Measurements from ENCODE around the gene BANP. TPM values are rescaled to one million over a fixed set of nuclear protein-coding genes. Genes with fewer than 3 reads are reported as not detected.
"Not testable (repeated sequence)": the region's sequence is repeated elsewhere in the genome, so short reads cannot be mapped to it uniquely, and the experiment has no call there.

Gene BANP
- total and polyA plus RNA-seq, 11 donors = 7.2 to 20.7 (median 13.3) TPM

GRCh38 chr16:88086571-88087516, 135.6 kb downstream of the BANP start:
- intact Hi-C loops (cut with DNase I) = no loop called here
- Histone ChIP-seq H3K4me3 (no peak overlapping the region), H3K27ac (no peak overlapping the region), H3K4me1 (peaks cover 0 to 16% (median 4%) of the 10 kb centered on the region in 12 donors), H3K9me3 (no peaks in the 10 kb centered on the region), H3K27me3 (no peaks in the 10 kb centered on the region), H3K36me3 (peaks cover 0 to 7% (median 0%) of the 10 kb centered on the region in 9 donors)
- TF ChIP-seq POLR2A (IDR thresholded peaks at IDR 0.05) (no peak), CTCF (IDR thresholded peaks at IDR 0.05) (no peak)
- ATAC-seq = no peak
- 72 to 82% (median 76%) methylated on average over 29 to 34 of the region's 34 CpGs for WGBS, 4 donors
- DNase-seq = peak in 1 of 5 donors; percentile 28

- H3K4me1 ChIP-seq = peaks cover 0 to 19% (median 4%) of the 10 kb centered on the region in 12 donors
- intact Hi-C loops (cut with DNase I) = no loop called here
- no peak overlapping the region for H3K4me3 ChIP-seq
- TF ChIP-seq POLR2A (IDR thresholded peaks at IDR 0.05) (no peak), CTCF (IDR thresholded peaks at IDR 0.05) (no peak)
- ATAC-seq = no peak
- WGBS, 4 donors = 74 to 82% (median 78%) methylated on average over 9 to 16 of the region's 16 CpGs
- no peaks in the 10 kb centered on the region for H3K9me3 ChIP-seq
- peak in 1 of 5 donors; percentile 40 for DNase-seq
- H3K36me3 ChIP-seq = peaks cover 0 to 5% (median 0%) of the 10 kb centered on the region in 9 donors
- H3K27me3 ChIP-seq = no peaks in the 10 kb centered on the region
- H3K27ac ChIP-seq = no peak overlapping the region
These were observed 136.3 kb downstream of the BANP start for GRCh38 chr16:88087517-88087877.

- Histone ChIP-seq H3K4me1 (peaks cover 0 to 19% (median 4%) of the 10 kb centered on the region in 12 donors), H3K9me3 (no peaks in the 10 kb centered on the region), H3K4me3 (no peak overlapping the region), H3K27me3 (no peaks in the 10 kb centered on the region), H3K36me3 (no peaks in the 10 kb centered on the region), H3K27ac (no peak overlapping the region)
- intact Hi-C loops (cut with DNase I) = no loop called here
- TF ChIP-seq CTCF (IDR thresholded peaks at IDR 0.05) = no peak
- no peak for TF ChIP-seq POLR2A (IDR thresholded peaks at IDR 0.05)
- WGBS, 4 donors = 60 to 72% (median 68%) methylated on average over 14 to 20 of the region's 20 CpGs
- DNase-seq = peak in 3 of 5 donors; percentile 60 to 65 (median 62)
- ATAC-seq = peak in 3 of 4 donors; percentile 35 to 60 (median 49)
These were observed 136.9 kb downstream of the BANP start for GRCh38 chr16:88088161-88088581.

- H3K27ac ChIP-seq; H3K4me3 ChIP-seq; H3K27me3 ChIP-seq; H3K9me3 ChIP-seq; ATAC-seq; intact Hi-C loops (cut with DNase I); H3K36me3 ChIP-seq: not testable (repeated sequence)
- DNase-seq = peak in 2 of 5 donors; percentile 10 to 25
- 54 to 71% (median 65%) methylated on average over 7 to 10 of the region's 10 CpGs for WGBS, 4 donors
- peaks cover 0 to 19% (median 4%) of the 10 kb centered on the region in 12 donors for H3K4me1 ChIP-seq
These were observed 137.4 kb downstream of the BANP start for GRCh38 chr16:88088611-88089010.

GRCh38 chr16:88089071-88089470, 137.8 kb downstream of the BANP start:
- H3K27me3 ChIP-seq; intact Hi-C loops (cut with DNase I); ATAC-seq; H3K9me3 ChIP-seq; H3K36me3 ChIP-seq; H3K27ac ChIP-seq; H3K4me3 ChIP-seq: not testable (repeated sequence)
- peaks cover 0 to 19% (median 4%) of the 10 kb centered on the region in 12 donors for H3K4me1 ChIP-seq
- peak in 2 of 5 donors; percentile 23 to 33 for DNase-seq
- WGBS, 4 donors = 87 to 96% (median 89%) methylated on average over 14 to 15 of the region's 15 CpGs

- H3K9me3 ChIP-seq; H3K36me3 ChIP-seq; H3K27ac ChIP-seq; H3K4me3 ChIP-seq; H3K27me3 ChIP-seq; intact Hi-C loops (cut with DNase I); ATAC-seq: not testable (repeated sequence)
- WGBS, 4 donors = 78 to 84% (median 80%) methylated on average over 14 to 23 of the region's 23 CpGs
- peak in 2 of 5 donors; percentile 28 to 37 for DNase-seq
- peaks cover 0 to 19% (median 4%) of the 10 kb centered on the region in 12 donors for H3K4me1 ChIP-seq
These were observed 138.6 kb downstream of the BANP start for GRCh38 chr16:88089632-88090376.

GRCh38 chr16:88090377-88091175, 139.3 kb downstream of the BANP start:
- DNase-seq (peak in 1 of 5 donors; percentile 14), ATAC-seq (peak in 1 of 4 donors; percentile 2)
- H3K27me3 ChIP-seq; H3K36me3 ChIP-seq; H3K9me3 ChIP-seq; H3K4me3 ChIP-seq; intact Hi-C loops (cut with DNase I); H3K27ac ChIP-seq: not testable (repeated sequence)
- H3K4me1 ChIP-seq = peaks cover 0 to 19% (median 4%) of the 10 kb centered on the region in 12 donors
- 63 to 75% (median 65%) methylated on average over 3 to 38 of the region's 38 CpGs for WGBS, 4 donors

Measured in heart left ventricle (tissue), 16 donors.